GM19455 (cell line): ENCODE data around the gene TDRD1.
"Not testable (repeated sequence)": the region's sequence is repeated elsewhere in the genome, so short reads cannot be mapped to it uniquely, and the experiment has no call there.

Experiments
- ATAC-seq: cut with Tn5 transposase; IDR thresholded peaks from one replicate; pipeline ENCODE4 v1.9.1; 2021; ENCODE audit not compliant: unreplicated experiment

The TDRD1 gene, protein sequence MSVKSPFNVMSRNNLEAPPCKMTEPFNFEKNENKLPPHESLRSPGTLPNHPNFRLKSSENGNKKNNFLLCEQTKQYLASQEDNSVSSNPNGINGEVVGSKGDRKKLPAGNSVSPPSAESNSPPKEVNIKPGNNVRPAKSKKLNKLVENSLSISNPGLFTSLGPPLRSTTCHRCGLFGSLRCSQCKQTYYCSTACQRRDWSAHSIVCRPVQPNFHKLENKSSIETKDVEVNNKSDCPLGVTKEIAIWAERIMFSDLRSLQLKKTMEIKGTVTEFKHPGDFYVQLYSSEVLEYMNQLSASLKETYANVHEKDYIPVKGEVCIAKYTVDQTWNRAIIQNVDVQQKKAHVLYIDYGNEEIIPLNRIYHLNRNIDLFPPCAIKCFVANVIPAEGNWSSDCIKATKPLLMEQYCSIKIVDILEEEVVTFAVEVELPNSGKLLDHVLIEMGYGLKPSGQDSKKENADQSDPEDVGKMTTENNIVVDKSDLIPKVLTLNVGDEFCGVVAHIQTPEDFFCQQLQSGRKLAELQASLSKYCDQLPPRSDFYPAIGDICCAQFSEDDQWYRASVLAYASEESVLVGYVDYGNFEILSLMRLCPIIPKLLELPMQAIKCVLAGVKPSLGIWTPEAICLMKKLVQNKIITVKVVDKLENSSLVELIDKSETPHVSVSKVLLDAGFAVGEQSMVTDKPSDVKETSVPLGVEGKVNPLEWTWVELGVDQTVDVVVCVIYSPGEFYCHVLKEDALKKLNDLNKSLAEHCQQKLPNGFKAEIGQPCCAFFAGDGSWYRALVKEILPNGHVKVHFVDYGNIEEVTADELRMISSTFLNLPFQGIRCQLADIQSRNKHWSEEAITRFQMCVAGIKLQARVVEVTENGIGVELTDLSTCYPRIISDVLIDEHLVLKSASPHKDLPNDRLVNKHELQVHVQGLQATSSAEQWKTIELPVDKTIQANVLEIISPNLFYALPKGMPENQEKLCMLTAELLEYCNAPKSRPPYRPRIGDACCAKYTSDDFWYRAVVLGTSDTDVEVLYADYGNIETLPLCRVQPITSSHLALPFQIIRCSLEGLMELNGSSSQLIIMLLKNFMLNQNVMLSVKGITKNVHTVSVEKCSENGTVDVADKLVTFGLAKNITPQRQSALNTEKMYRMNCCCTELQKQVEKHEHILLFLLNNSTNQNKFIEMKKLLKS

GRCh38 chr10:114179148-114179547 lies at the start of gene TDRD1:
Gene TDRD1, plus strand, starts transcription at chr10:114179353. Its CDS starts 8,479 bp downstream, at chr10:114187832.
- no peak for ATAC-seq

DNA sequence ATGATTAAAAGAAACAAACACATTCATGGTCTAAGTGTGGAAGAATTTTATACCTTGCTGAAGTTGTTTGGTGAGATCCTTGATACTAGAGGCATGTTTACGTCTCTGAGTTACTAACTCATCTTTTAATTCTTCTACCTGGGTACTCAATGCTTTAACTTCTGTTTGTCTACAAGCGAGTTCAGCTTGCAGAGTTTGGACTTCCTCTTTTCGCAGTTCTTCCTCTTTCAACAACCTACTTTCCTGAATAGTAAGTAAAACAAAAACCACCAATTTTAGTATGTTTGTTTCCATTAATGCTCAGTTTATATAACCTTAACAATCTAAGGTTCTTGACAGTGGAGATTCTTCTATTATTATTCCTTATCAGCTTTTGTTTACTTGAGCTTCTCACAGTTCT lies 48.1 kb upstream of the TDRD1 start:
- ATAC-seq: no peak

GRCh38 chr10:114135476-114135875 lies 43.7 kb upstream of the TDRD1 start:
- no peak for ATAC-seq

DNA sequence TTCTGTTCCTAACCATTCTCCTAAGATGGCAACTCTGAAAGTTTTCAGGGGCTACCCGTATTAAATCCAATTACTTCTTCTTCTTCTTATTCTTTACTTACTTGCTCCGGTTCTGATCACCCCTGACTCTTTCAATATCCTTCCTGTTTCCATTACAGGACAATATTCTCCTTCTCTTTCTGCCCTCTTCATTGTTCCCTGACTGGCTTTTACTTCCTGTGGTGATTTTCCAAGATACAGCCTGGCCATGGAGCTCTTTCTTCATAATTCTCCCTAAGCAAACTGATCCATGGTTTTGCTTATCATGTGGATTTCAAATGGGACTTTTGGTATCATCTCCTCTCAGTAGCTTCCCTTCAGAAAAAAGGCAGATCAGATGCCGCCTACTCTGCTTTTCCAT lies 40.6 kb upstream of the TDRD1 start:
- no peak for ATAC-seq

- no peak for ATAC-seq
These were observed 39.1 kb upstream of the TDRD1 start for GRCh38 chr10:114140036-114140435.

DNA sequence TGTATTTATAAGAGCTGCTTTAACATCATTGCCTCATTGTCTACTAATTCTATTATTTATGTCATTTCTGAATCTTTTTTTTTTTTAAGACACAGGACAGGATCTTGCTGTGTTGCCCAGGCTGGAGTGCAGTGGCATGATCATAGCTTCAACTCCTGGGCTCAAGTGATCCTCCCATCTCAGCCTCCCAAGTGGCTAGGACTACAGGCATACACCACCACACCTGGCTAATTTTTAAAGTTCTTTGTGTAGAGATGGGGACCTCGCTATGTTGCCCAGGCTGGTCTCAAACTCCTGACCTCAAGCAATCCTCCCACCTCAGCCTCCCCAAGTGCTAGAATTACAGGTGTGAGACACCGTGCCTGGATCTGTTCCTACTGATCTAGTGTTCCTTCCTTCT lies 38.3 kb upstream of the TDRD1 start:
- not testable (repeated sequence) for ATAC-seq

DNA sequence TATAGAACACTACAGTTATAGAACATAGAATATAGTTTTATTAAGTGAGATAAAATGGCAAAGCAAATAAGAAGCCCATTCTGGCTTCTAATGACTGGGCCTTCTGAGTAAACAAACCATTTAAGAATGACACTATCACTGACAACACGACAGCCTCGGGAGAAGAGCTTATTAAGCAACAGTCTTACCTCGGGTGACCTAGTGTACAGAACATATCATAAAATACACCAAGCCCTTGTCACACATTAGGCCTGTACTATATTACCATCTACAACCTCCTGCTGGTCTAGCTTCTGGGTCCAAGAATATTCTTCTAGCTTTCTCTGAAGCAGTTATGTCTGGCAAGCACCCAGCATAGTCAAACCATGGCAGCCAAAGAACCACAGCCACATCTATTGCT lies 37.1 kb upstream of the TDRD1 start:
- no peak for ATAC-seq

DNA sequence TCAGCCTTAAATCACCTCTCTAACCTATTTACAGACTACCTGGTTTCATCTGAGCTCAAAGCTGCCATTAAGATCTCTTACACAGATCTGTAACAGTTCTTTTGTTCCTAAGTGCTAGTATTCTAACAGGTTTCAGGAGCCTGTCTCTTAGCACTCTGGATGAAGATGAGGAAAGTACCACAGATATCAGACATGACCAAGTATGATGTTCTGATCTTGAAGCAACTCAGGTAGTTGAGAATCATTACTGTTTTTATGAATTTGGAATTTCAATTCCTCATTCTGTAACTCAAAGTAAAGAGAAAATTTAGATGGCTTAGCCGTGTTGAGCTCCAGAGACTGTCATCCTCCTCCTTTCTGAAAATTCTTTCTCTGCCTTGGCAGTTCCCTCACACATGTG lies 36.0 kb upstream of the TDRD1 start:
- ATAC-seq: no peak

DNA sequence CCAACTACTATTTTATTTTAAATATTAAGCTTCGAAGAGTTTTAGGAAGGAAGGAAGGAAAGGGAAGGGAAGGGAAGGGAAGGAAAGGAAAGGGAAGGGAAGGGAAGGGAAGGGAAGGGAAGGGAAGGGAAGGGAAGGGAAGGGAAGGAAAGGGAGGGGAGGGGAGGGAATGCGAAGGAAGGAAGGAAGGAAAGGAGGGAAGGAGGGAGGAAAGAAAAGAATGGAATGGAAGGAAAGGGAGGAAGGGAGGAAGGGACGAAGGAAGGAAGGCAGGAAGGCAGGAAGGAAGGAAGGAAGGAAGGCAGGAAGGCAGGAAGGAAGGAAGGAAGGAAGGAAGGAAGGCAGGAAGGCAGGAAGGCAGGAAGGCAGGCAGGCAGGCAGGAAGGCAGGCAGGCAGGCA lies 29.7 kb upstream of the TDRD1 start:
- not testable (repeated sequence) for ATAC-seq

- ATAC-seq: no peak
These were observed 27.7 kb upstream of the TDRD1 start for GRCh38 chr10:114151486-114151885.

DNA sequence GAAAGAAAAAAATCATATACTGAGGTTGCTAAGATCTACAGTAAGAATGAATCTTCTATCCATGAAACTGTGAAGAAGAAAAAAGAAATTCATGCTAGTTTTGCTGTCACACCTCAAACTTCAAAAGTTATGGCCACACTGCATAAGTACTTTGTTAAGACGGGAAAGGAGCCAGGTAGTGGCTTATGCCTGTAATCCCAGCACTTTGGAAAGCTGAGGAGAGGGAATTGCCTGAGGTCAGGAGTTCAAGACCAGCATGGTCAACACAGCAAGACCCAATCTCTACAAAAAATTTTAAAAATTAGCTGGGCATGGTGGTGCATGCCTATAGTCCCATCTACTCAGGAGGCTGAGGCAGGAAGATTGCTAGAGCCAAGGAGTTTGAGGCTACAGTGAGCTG lies 27.3 kb upstream of the TDRD1 start:
- no peak for ATAC-seq

- ATAC-seq: no peak
These were observed 21.2 kb upstream of the TDRD1 start for GRCh38 chr10:114157912-114158311.

GRCh38 chr10:114163062-114163461 lies 16.1 kb upstream of the TDRD1 start:
- ATAC-seq: no peak

- no peak for ATAC-seq
These were observed 13.1 kb upstream of the TDRD1 start for GRCh38 chr10:114166043-114166442.

- no peak for ATAC-seq
These were observed 12.7 kb upstream of the TDRD1 start for GRCh38 chr10:114166494-114166893.

DNA sequence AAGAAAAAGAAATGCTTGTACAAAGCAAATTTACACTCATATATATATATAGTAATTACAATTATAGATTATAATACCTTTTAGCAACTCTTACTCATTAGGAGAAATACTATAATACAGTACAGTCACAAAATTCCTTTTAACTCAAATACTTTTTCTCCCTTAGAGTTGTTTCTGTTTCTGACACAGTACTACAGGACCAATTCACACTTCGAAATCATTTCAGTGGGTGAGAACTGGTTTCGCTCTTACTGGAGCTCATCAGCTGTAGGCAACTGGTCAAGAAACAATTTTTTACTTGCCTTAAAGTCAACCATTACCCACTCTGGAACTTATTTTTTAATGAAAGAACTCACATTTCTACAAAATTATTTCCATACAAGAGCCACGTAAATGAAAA lies 11.2 kb upstream of the TDRD1 start:
- no peak for ATAC-seq

DNA sequence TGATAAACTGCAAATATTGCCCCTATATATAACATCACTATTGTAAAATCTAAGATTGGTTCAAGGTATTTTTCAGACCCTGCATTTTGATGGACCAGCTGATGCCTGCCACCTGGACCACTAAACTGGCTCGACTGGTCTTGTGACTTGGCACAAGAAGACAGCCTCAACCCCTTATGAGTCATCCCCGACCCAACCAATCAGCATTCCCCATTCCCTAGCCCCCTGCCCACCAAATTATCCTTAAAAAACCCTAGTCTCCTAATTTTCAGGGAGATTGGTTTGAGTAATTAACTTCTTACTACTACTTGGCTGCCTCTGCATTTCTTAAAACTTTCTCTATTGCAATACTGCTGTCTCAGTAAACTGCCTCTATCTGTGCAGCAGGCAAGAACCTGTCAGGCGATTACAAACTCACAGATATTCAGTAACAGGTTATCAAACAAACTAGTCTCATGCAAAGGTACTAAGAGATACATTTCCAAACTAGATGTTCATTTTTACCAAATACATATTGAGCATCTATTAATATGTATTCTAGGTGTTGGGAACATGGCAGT lies 10.6 kb upstream of the TDRD1 start:
- no peak for ATAC-seq

DNA sequence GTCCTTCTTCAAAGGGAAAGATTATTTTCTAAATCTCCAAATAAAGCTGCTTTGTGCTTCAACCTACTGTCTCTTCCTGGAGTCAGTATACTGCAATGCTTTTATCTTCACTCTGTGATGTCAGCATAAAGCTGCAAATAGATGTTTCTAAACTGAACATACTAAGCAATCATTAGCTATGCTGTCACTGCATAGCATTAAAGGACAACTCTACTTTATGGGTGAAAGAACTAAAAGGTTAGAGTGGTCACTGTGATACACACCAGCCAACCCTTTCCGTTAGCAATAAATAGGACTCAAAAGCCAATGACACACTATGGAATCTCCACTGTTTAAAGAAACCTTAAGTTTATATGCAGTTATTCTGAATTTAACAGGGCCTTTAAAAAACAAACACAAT lies 6.9 kb upstream of the TDRD1 start:
- ATAC-seq: no peak

GRCh38 chr10:114172776-114173602 lies 6.2 kb upstream of the TDRD1 start:
- ATAC-seq: no peak

GRCh38 chr10:114173603-114173920 lies 5.6 kb upstream of the TDRD1 start:
- ATAC-seq: peak; percentile 1
